GM21786 (cell line): ENCODE data around the gene OSM.

Source experiments
- ATAC-seq: cut with Tn5 transposase; IDR thresholded peaks from one replicate; pipeline ENCODE4 v1.9.1; 2021; ENCODE audit not compliant: unreplicated experiment

OSM gene

DNA sequence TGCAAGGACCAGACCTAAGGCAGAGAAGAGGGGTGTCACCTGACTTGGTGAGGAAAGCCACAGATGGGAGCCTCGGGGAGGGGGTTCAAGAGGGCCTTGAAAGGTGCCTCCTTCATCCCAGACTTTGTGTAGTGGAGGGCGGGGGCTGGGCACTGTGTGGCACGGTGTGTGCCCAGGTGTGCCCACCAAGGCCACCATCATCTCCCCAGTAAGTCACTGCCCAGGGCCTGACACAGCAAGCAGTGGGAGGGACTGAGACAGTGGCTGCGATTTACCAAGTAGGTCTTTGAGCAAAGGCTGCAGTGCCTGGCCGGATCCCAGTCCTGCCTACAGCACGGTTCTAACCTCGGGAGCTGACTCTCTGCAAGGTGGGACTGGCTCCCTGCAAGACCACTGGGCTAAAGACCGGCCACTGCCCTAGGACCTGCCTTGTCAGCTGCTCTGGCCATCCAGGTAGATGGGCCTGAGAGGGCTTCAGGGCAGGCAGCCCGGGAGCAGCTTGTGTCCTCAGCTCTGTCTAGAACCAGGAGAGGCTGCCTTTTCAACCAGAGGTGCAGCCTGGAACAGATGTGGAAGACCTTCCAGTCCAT, 1.4 kb downstream of the OSM start:
- no peak for ATAC-seq

DNA sequence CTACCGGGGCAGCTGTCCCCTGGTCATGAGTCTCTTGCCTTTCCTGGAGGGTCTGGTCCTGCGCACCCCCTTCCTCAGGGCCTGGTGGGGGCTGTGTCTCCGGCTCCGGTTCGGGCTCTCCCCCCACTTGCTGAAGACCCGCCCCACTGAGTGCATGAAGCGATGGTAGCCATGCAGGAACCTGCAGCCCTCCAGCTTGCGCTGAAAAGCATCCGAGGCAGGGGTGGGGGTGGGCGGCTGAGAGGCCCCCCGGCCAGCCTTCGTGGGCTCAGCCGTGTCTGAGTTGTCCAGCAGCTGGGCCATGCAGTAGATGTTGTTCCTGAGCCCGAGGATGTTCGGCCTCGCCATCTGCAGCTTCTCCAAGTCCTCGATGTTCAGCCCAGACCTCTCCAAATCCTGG, 2.8 kb downstream of the OSM start:
- no peak for ATAC-seq

GRCh38 chr22:30262917-30263741, 3.5 kb downstream of the OSM start:
- no peak for ATAC-seq

- no peak for ATAC-seq
Observed at GRCh38 chr22:30262112-30262511, 4.5 kb downstream of the OSM start.

GRCh38 chr22:30261134-30261533, 5.5 kb downstream of the OSM start:
- ATAC-seq, result no peak

DNA sequence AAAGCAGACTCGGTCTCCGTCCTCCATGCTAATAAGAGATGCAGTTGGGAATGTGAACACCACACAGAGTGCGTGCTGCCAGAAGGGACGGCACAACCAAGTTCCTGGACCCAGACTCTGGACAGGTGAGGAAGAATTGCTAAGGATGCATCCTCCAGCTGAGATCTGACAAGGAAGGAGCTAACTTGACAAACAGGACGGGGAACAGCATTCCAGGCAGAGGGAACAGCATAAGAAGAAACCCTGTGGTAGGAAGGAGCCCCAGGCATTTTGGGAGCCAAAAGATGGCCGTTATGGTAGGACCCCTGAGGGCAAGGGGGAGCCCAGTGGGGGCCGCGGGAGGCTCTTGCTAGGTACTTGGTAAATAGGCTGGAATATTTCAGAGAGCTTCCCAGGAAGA, 6.0 kb downstream of the OSM start:
- ATAC-seq, result no peak

- ATAC-seq, result no peak
Observed at GRCh38 chr22:30260276-30260675, 6.4 kb downstream of the OSM start.

- ATAC-seq, result no peak
Observed at GRCh38 chr22:30254314-30254713, 12.3 kb downstream of the OSM start.

- ATAC-seq, result no peak
Observed at GRCh38 chr22:30253205-30253852, 13.3 kb downstream of the OSM start.

DNA sequence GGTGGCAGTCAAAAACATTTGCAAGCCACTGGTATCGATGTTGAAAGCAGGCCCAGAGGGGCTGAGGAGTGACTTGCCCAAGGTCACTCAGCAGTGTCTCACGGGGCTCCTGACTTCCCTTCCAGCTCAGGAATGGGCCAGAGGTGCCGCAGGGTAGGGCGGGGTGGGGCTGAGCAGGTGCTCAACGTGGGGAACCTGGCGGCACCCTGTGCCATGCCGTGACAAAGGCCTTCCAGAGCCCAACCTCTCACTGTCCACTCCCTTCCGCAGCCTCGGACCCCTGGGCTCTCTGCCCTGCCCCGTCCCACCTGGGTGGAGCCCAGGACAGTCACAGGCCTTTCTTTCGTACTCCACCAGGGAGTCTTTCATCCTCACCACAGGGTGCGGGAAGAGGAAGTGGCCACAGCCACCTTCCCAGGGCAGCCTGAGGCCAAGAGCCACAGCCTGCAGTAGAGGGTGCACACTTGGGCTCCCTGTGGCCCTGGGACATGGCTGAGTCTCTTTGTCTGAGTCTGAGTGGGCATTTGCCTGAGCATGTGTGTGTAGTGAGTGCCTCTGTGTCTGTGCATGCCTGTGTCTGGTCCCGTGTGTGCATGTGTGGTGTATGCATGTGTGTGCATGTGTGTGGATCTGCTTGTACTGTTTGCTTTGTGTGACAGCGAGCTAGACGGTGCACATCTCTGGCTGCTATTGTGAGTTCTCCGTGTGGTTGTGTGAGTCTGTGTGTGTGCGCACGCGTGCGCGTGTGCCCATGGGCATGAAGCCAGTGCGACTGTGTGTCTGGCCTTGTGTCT, 14.0 kb downstream of the OSM start:
- no peak for ATAC-seq

DNA sequence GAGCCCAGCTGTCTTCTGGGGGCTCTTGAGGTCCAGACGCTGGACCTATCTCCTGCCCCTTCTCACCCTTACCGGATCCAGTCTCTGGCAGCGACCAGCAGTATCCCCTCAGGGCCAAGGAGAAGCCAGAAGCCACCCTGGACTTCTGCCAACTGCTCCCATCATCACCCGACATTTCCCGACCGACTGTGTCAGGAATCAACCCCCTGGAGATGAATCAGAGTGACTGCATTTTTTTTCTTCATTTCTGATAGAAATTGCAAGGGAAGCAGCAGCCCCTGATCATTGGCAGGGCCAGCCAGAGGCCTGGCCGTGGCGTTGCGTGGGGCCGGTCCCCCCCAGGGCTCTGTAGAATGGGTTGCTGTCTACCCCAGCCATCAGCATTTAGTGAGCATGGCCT, 14.9 kb downstream of the OSM start:
- ATAC-seq, result no peak

GRCh38 chr22:30250661-30251267, 15.9 kb downstream of the OSM start:
- ATAC-seq, result no peak

DNA sequence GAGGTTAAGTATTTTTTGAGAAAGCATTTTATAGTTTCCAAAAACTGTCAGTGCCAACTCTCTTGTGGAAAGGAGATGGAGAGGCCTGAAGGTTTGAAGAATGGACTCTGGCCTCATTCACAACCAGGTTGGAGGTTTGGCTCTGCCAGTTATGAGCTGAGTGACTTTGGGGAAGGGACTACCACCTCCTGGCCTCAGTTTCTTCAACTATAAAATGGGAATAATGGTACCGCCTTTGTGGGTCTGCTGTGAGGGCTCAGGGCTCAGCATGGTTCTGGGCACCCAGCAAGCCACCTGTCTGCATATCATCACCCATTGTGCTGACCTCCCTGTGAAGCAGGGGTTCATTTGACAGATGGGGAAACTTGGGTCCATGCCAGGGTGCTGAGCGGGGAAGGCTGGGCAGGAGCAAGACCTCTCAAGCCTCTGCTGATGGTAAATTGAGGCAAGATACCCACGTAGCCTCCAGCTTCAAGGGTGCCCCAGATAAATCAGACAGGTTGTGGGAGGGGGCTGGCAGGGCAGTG, 16.5 kb downstream of the OSM start:
- no peak for ATAC-seq

GRCh38 chr22:30249049-30250038, 17.3 kb downstream of the OSM start:
- no peak for ATAC-seq

- ATAC-seq, result no peak
Observed at GRCh38 chr22:30248484-30248883, 18.2 kb downstream of the OSM start.

GRCh38 chr22:30247974-30248373, 18.7 kb downstream of the OSM start:
- no peak for ATAC-seq

GRCh38 chr22:30247561-30247960, 19.1 kb downstream of the OSM start:
- no peak for ATAC-seq

DNA sequence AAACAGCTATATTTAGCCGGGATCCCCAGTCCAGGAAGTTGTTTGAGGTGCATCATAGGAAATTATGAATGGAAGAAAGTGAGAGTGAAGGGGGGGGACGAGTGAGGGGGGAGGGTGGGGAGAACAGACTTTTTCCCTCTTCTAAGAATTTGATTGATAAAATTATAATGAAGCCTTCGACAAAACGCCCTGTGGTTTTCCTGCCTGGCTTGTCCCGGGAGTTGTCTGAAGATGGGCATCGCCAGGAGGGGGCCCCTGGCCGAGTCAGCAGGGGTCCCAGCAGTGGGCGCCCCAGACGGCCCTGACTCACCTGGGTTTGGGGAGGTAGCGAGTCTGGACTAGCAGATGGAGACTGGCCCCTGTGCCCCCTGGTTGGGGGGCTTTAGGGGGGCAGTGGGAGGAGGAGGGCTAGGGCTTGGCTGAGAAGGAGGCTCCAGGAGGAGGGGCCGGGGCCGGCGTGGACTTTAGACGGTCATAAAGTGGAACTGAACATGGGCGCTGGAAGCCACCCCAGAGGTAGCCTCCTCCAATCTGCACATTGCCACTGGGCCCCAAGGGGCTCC, 19.8 kb downstream of the OSM start:
- no peak for ATAC-seq
